GM21737 (cell line): ENCODE measurements around the gene ANKRD55.
"Not testable (repeated sequence)": the region's sequence is repeated elsewhere in the genome, so short reads cannot be mapped to it uniquely, and the experiment has no call there.

Experiments
- ATAC-seq: cut with Tn5 transposase; IDR thresholded peaks from one replicate; pipeline ENCODE4 v1.9.1; 2021; ENCODE audit warnings: mild to moderate bottlenecking, moderate library complexity; ENCODE audit not compliant: unreplicated experiment

Gene ANKRD55

DNA sequence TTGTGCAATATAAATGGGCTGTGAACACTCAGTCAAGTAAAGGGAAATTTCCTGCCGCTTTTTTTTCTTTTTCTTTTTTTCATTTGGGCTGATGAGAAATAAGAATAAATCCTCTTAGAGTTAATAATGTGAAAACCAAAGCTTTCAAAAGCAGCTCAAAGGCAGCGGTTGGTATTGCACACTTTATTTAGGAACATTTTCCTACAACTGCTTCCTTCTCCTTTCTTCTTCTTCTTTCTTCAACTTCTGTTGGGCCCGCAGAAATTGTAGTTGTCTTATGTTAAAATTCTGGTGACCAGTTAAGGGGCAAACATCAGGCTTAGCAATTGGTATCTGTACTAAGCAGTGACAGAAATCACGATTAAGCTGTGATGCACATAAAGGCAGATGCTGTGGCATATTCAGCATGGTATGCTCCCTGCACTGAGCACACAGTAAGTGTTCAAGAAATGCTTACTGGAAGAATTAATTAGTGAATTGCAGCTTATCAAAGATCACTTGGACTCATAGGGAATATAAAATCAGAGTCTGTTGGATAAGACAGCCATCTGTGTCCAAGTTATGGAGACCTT lies 85.4 kb downstream of the ANKRD55 start:
- no peak for ATAC-seq

DNA sequence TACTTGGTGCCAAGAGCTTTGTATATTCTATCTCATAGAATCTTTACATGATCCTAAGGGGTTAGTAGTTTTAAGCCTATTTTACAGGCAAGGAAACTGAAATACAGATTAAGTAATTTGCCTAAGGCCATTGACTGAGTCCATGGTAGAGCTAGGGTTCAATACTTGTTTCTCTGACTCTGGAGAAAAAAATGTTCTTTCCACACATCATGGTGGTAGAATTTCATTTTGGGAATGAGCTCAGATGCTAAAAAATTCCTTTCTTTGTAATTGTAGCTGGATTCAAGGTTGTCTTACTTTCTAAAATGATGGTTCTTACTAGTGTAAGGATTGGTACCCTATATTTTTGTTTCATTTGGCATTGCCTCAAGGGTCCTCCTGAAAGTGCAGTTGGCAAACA lies 86.0 kb downstream of the ANKRD55 start:
- no peak for ATAC-seq

DNA sequence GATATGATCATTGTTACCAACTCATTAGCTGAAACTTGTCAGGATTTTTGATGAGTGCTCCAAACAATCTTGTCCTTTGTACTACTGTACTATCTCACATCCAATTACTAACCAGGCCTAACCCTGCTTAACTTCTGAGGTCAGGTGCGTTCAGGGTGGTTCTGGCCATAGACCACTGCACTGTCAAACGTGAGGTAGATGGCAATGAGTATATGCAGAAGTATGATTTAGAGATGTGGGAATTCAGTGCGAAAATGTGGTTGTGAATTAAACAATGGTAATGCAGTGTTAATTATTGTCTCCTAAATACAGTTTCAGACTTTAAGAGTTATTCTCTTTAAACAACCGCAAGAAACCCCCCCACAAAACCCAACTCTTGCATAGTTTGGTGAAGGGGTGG lies 86.5 kb downstream of the ANKRD55 start:
- ATAC-seq = no peak

DNA sequence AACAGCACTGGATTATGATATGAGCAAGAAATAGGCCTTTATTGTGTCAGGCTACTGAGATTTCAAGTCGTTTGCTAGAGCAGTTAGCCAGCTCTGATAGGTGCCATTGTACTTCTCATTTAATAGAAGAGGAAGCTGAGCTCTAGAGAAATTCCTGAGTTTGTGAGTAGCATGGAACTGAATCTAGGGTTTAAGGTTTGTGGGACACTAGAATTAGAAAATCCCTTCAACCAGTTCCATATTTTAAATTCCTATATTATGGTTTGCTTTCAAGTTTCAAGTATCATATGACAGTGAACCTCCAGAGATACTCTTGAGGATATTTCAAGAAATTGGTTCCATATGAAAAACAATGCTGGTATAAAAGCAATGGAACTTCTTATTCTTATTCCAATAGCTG lies 87.6 kb downstream of the ANKRD55 start:
- no peak for ATAC-seq

DNA sequence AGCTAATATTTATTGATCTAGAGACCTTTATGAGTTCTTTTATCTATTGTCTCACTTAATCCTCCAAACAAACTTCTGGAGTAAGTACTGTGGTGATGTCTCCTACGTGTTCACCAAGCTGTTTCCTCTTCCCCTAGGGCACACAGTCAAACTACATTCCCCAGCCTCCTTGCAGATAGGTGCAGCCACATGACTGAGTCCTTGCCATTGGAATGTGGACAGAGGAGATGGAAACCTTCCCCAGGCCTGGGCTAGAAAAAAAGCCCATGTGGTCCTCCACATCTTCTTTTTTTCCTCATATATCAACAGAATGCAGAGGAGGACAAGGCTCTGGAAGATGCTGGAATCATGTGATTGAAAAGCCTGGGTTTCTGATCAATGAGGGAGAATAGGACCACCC lies 88.0 kb downstream of the ANKRD55 start:
- no peak for ATAC-seq

DNA sequence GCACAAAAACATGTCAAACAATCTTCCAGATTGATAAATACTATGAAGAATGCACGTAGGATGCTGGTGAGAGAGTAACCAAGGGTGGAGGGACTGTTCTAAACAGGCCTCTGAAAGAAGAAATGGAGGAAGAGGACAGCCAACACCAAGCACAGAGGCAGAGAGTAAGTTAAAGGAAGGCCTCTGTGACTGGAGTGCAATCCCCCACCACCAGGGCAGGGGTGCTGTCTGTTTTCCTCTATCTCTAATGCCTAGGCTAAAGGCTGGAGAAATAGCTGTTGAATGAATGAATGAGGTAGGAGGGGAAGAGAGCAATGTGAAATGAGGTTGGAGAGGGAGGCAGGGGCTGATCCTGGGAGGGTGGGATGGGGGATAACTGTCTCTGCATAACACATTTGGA lies 88.9 kb downstream of the ANKRD55 start:
- ATAC-seq = no peak

DNA sequence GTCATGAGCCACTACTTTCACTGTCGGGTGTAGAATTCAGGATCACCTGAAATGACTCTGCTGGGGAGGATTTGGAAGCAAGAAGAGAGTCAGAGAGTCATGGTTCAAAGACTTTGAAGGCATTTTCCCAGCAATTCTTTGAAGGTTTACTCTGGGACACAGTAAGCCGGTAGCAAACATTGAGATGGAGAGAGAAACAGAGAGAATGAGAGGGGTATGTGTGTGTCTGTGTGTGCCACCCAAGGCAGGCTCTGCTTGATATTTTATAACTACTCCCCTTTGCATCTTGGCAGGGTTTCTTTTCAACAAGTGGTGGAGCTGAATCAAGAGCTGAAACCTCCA lies 89.8 kb downstream of the ANKRD55 start:
- ATAC-seq = no peak

DNA sequence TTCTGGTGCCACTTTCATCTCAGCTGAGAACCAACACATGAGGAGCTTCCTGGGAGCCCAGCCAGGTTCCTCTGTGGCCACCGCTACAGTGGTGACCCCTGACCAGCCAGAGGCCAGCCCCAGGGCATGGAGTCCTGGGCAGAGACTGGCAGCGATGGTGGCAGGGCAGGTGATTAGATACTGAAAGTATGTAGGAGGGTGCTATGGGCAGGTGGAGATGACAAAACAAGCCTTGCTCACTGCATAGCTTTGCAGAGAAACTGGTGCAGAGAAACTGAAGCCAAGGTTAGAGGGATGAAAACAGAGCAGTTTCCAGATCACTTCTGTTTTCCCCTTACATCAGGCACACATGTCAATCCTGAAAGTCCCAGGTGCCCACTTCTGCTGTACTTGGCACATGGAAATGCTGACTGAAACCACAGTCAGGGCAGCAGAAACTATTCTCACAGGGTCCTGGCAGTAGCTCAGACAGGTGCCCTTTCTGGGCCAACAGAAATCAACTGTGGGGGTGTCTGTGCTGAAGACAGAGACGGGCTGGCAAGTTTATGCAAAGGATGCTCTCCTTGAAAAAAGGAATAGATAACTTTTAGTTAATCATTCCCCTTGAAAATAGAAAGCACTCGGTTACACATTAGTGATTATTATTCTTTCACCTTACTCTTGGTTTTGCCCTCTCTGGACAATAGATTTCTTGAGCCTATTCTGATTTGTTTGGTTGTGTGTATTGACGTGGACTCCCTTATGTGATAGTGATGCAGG lies 90.3 kb downstream of the ANKRD55 start:
- ATAC-seq = peak; percentile 82

DNA sequence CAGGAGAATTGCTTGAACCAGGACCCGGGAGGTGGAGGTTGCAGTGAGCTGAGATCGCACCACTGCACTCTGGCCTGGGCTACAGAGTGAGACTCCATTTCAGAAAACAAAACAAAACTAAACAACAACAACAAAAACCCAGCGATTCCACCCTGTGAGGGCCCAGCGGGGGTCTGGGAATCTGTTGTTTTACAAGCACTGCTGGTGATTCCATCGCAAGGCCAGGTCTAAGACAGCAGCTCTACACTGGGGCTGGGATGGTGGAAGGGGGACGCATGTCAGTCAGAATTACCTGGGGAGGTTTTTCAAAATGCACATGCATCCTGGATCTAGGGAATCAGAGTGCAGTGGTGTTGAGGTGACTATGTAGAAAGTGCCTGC lies 90.9 kb downstream of the ANKRD55 start:
- ATAC-seq = no peak

DNA sequence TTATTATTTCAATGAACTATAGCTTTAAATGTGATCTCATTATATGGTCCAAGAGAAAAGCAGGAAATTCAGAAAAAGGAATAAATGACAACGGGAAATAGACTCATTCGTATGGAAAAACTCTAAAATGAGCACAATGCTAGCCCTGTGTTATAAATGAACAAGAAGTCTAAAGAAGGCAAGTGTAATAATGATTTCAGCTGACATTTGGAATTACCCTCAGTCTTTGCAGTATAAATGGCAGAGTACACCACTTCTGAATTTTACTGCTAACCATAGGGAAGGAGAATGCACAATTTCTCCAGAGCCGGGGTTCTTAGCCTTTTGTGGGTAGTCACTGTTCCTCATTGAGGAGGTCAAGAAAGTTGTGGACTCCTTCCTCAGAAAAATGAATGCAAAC lies 93.1 kb downstream of the ANKRD55 start:
- no peak for ATAC-seq

DNA sequence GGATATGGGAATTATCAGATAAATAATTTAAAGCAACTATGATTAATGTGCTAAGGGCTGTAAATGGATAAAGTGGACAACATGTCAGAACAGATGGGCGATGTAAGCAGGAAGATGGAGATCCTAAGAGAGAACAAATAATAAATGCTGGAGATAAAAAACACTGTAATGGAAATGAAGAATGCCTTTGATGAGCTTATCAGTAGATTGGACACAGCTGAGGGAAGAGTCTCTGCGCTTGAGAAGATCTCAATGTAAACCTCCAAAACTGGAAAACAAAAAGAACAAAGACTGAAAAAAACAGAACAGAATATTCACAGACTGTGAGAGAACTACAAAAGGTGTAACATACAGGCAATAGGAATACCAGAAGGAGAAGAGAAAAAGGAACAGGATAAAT lies 102.5 kb downstream of the ANKRD55 start:
- ATAC-seq = no peak

DNA sequence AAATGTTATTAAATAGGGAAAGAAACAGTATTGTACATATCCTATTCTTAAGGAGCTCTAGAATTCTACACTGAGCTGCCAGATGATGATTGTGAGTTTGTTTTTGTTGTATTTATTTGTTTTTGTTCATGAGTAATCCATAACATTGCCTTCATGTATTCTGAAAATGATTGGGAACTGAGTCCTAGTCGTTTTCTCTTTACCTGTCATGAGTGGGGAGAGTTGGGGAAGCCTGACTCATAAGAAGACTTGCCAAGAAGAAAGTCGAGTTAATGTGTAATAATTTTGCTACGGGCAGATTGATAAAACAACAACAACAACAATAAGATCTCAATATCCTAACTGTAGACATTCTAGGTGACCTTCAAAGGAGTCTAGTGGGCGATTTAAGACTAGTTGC lies 103.8 kb downstream of the ANKRD55 start:
- ATAC-seq = no peak

DNA sequence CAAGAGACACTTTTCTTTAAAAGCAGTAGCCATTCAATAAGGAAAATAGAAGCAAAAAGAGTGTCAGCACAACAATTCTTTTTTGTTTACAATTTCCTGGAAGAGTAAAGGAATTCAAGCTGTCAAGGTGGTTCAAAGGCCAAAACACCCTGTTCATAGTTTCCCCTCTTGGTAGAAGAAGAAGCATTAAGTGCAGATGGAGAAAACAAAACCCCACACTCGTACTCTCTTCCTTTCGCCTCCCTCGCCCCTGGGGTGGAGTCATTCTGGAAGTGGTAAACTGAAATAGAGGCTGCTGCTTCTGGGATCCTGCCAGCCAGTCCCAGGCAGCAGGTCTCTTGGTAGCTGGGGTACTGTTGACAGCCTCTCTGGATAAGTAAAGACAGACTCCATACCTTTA lies 105.0 kb downstream of the ANKRD55 start:
- ATAC-seq = no peak

DNA sequence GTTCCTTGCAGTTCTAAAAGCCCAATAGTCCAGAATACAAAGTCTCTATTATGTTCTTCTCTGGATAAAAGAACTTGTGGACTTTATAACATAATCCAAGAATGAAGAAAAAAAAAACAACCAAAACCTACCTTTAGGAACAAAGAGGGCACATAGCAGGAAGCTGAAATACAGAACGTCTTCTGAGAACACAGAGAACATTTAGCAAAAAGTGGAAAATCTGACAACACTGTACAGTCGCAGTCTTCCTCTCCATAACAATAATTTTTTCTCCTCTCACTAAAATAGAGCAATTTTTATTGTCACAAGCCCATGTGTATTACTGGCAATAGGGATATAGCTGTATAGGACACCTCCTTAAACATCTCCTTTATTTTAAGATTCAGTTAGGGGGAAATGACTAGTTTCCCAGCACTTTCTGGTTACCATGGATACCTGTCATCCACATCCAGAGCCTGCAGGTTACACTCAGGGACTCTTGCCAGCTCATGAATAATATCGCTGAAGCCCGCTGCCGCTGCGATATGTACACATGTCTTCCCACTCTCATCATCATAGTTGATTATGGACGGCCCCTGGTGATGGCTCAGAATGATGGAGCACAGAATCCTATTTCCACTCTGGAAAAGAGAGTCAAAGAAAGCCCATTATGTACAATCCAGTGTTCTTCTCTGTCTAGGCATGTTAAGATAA lies 106.5 kb downstream of the ANKRD55 start:
- no peak for ATAC-seq

DNA sequence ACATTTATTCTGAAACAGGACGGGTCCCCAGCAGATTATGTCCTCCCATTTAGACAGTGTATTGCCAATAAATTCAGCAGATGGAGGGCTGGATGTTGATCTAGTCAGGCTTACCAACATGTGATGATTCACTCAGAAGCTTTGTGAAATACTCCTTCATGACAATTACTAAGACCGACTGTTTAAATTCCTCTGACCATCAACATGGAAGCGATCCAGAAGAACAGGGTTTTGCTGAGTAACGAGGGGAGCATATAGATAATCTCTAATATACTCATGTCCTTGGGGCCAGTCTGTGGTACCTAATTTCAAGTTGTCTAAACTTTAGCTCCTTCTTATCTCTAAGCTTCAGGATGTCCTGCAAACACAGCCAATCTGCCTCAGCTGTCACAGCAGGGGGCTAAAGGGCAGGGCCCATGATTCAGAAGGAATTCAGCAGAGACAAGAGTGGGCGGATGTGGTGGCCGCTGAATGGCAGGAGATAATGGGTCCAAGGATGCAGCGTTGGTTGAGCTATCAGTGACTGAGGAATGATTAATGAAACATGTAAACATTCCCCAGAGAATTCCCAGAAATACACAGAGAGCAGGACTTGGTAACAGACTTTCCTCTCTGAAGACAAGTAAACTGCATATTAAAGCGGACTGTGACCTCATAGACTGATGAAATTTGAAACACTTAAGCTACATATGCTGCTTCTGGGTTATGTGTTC lies 109.4 kb downstream of the ANKRD55 start:
- ATAC-seq = no peak

DNA sequence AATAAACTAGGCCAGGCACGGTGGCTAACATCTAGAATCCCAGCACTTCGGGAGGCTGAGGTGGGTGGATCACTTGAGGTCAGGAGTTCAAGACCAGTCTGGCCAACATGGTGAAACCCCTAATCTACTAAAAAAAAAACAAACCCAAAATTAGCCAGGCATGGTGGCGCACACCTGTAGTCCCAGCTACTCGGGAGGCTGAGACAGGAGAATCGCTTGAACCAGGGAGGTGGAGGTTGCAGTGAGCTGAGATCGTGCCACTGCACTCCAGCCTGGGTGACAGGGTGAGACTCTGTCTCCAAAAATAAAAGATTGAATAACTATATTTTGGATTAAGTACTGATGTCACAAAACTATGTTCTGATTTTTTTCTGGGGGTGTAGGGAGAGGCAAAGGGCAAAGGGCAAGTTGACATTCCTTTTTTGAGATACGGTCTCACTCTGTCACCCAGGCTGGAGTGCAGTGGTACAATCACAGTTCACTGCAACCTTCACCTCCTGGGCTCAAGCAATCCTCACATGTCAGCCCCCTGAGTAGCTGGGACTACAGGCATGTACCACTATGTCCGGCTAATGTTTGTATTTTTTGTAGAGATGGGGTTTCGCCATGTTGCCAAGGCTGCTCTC lies 110.7 kb downstream of the ANKRD55 start:
- ATAC-seq = not testable (repeated sequence)

DNA sequence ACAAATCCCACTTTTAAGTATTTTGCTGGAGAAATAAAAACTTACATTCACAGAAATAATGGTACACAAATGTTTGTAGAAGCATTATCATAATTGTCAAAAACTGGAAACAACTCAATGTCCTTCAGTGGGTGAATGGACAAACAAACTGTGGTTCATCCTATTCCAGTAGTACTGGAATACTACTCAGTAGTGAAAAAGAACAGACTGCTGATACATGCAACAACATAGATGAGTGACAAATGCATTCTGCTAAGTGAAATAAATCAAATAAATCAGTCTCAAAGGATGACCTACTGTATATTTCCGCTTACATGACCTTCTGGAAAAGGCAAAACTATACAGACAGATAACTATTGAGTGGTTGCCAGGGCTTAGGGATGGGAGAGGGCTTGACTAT lies 114.1 kb downstream of the ANKRD55 start:
- ATAC-seq = no peak

DNA sequence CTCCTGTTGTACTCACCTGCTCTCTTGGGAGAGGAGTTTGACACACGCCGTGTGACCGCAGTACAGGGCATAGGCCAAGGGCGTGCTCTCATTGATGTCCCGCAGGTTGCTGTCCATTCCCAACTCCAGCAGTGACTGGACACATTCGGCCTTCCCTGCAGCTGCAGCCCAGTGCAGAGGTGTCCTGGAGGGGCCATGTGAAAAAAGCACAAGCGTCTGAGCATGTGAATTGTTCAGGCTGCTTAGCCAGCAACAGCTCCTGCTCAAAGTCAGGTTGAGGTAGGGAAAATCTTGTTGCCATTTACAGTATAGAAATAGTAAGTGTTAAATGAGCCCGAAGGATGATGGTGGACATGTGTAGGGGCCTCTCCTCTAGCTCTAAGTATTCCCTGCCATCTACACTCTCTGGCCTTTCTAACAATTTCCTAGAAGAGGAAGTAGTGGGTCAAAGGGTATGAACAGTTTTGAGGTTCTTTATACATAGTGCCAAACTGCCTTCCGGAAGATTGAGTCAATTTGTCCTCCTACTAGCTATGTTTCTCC lies 116.5 kb downstream of the ANKRD55 start:
- no peak for ATAC-seq

DNA sequence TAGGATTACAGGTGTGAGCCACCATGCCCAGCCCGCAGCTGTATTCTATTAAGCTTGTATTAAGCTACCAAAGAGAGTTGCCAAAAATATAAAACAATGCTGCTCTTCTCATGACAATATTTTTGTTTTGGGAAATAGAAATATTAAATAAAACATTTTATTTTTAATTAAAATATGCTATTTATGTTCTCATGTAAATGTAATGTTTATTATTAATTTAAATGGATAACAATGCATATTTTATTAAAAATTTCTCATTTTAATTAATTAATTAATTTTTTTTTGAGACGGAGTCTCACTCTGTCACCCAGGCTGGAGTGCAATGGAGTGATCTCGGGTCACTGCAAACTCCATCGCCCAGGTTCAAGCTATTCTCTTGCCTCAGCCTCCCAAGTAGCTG lies 117.5 kb downstream of the ANKRD55 start:
- ATAC-seq = no peak

DNA sequence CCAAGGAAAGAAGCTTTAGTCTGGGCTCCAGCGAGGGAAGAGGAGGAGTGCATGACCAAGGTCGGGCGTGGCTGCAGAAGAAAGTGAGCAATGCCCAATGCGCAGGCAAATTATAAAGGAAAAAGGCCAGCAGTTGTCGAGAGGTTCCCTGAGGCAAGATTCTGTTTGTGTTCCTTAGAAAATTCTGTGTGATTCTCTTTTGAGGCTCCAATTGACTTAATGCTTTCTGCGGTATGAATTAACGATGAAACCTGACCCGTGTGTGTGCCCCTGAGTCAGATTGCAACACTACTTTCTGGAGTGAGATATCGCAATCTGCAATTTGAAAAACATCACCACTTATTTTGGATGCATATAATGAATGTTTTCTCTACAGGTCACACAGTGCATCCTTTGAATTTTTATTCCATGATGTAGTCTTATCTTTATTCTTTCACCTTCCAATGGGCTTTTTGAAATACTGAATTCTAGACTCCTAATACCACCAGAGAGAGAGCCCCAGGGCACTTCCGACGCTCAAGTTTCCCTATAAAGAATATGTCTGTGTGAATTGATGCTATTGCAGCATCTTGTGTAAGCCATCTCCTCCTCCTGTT lies 120.5 kb downstream of the ANKRD55 start:
- no peak for ATAC-seq

DNA sequence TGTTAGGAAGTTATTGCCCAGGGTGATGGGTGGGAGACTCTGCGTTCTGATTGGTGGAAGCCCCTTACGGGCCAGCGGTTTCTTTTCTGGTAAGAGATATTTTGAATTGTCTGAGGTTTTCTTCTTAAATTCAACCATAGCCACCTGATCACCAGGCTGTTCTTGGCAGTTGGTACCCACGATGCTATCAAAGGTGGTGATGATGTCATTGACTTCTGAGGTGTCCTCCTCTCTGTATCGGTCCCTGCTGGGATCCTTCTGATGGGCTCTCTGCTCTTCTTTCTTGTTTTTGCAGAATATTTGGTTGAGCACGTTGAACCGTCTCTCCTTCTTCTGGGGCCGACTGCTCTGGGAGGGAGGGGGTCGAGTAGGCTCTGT lies 121.7 kb downstream of the ANKRD55 start:
- ATAC-seq = no peak
